ENCODE results near the gene GALNS. TPM values are rescaled to one million over a fixed set of nuclear protein-coding genes. Genes with fewer than 3 reads are reported as not detected.

GALNS gene
- polyA plus RNA-seq, 4 donors, result 21.3 to 23.4 (median 22.7) TPM

DNA sequence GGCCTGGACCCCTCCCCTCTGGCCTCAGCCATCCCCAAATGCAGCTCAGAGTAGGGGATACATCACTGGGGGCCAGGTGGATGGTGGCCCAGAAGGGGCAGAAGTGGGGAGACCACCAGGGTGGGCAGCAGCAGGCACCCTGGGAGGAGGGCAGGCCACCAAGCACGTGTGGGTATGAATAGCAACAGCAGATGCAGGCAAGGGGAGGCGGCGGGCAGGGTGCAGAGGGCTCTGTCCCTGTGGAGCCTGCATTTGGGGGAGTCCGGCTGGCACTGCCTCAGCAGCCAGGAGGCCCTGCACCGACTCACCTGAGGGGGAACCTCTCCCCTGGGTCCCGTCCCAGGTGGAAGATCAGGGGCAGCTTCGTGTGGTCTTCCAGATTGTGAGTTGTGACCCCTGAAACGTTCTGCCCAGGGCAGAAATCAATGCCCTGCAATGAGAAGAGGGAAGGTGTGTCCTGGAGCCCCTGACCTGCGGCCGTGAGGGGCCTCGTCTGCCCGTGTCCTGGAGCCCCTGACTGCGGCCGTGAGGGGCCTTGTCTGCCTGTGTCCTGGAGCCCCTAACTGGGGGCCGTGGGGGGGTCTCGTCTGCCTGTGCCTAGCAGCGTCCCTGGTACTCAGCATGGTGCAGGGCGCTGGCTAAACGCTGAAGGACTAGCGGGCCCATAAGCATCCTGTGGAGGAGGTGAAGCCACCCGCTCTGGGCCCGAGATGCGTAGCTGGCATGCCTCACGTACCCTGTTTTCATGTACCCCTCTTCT, 34.3 kb downstream of the GALNS start:
- DNase-seq (ENCODE audit: low read depth in 4 of 4, low spot score in 3 of 4), result no peak

DNA sequence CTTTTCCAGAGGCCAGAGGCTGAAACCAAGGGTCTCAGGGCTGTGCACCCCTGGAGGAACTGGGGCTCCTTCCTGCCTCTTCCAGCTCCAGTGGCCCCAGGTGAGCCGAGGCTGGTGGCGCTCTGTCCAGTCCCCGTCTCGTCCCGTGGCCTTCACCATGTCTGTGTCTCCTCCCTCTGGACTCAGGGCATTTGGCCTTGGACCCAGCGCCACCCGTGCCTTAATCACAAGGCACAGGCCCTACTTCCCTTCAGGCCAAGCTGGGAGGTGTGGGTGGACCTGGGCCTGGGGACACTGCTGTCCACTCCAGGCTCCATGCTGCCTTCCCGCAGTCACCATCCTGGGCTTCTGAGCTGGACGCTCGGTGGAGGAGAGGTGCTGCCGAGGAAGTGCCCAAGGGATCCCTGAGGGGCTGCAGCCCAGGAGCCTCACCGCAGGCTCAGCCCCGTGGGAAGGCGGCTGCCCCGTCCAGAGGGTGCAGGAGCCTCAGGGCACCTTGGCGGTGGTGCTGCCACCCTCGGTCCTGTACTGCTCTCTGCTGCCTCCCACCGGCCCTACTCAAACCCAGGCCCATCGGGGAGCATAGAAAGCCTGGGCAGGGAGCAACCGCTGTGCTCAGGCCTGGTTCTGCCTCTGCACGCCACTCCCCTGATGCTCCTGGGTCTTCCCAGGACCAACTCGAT, 35.4 kb downstream of the GALNS start:
- no peak for DNase-seq (ENCODE audit: low read depth in 4 of 4, low spot score in 3 of 4)

DNA sequence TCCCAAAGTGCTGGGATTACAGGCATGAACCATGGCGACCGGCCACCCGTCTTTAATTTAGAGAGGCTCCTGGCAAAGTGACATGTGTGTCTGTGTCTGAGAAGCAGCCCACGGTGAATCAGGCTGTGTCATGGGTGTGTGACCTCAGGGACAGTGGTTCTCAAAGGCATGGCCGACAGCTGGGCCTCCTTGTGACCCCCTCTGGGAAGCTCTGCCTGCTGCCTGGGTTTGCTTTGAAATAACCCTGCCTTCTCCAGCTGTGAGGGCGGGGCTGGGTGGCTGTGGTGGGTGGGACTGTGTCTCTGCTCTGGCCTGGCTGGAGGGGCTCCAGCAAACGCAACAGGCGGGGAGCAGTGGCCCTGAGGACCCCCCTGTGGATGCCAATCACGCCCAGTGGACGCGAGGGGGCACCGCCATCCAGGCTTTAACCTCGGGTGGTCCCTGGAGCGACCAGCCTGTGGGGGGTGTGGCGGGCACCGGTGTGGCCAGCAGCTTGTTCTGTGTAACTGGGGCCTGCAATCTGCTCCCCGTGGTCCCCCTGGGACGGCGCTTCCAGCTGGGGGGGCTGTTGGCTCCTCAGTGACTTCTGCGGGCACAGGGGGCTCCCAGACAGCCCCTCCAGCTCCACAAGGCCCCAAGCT, 36.2 kb downstream of the GALNS start:
- no peak for DNase-seq (ENCODE audit: low read depth in 4 of 4, low spot score in 3 of 4)

DNA sequence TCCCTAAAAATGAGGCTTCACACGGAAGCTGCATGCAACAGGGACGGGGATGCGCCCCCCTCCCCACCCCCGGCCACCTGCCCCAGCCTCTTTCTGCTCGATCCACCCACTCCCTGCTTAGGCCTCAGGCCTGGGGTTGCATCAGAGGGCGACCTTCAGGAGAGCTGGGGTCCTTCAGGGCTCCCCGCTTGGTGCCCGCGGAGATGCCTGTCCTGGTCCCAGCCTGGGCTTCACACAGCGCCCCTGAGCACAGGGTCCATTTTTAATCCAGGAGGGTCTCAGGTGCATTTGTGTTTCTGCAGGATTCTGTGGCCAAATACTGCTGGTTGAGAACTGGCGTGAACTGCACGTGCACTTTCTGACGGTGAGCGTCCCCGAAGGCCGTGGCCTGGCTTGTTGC, 37.6 kb downstream of the GALNS start:
- DNase-seq (ENCODE audit: low read depth in 4 of 4, low spot score in 3 of 4), result no peak

- DNase-seq (ENCODE audit: low read depth in 4 of 4, low spot score in 3 of 4), result no peak
Observed at GRCh38 chr16:88818575-88818874, 38.2 kb downstream of the GALNS start.

GRCh38 chr16:88817785-88818574, 38.8 kb downstream of the GALNS start:
- DNase-seq (ENCODE audit: low read depth in 4 of 4, low spot score in 3 of 4), result no peak

DNA sequence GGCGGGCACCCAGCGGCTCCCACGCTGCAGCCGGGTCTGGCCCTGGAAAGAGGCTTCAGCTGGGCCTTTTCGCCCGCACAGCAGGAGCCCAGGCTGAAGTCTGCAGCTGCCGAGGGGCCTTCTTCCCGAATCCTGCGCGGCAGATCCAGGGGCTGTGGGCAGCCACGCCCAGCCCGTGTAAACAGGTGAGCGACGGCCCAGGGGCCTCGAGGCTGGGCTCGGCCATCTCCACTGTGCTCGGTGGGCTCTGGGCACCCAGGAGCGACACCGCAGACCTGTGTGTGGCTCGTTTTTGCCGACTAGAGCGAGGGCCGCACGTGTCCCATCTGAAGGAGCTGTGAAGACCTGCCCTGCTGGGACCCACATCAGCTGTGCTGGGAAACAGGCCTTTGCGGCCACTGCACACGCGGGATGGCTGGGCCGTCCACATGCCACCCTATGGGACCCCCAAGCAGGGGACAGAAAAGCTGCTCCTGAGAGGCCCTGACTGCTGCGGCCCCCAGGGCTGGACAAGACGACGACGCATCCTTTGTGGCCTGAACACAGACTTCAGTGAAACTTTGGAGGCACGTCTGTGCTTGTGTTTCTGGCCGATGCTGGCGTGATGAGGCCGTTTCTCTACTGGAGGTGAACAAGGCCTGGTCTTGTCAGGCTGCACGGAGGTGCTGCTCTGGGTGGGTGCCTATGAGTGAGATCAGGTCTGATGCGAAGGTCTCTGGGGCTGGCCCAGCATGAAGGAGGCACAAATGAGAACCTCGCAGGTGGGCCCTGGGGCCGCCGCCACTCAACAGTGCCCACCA, 39.8 kb downstream of the GALNS start:
- DNase-seq (ENCODE audit: low read depth in 4 of 4, low spot score in 3 of 4), result no peak

- no peak for DNase-seq (ENCODE audit: low read depth in 4 of 4, low spot score in 3 of 4)
Observed at GRCh38 chr16:88815901-88816589, 40.7 kb downstream of the GALNS start.

DNA sequence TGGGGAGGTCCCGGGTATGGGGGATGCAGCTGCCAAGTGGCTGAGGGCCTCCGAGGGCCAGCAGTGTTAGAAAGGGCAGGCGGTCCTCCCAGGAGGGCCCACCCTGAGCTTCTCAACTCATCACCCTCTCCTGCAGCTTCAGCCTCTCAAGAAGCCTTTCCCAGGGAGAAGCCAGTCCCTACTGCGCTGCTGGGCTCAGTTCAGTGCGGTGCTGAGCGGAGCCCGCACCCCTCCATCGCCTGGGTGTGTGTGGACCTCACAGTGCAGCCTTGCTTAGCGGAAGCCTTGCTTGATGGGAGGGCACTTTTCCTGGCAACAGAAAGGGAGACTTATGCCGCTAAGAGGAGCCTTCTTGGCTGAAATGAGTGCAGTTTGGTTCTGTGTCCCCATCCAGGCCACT, 41.5 kb downstream of the GALNS start:
- DNase-seq (ENCODE audit: low read depth in 4 of 4, low spot score in 3 of 4), result no peak

DNA sequence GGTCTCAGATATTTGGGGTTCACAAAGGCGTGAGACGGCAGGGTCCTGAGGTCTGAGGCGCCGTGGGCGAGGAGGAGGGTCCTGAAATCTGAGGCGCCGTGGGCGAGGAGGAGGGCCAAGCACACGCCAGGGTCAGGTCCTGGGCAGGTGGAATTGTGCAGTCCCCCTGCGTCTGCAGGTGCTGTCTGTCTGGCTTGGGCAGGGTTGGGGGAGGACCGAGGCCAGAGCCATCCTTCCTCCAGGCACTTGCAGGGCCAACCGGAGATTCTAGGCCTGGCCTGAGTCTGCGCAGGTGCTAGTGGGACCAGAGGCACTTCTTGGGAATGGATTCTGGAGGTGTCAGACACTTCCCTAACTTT, 42.6 kb downstream of the GALNS start:
- DNase-seq (ENCODE audit: low read depth in 4 of 4, low spot score in 3 of 4), result no peak

DNA sequence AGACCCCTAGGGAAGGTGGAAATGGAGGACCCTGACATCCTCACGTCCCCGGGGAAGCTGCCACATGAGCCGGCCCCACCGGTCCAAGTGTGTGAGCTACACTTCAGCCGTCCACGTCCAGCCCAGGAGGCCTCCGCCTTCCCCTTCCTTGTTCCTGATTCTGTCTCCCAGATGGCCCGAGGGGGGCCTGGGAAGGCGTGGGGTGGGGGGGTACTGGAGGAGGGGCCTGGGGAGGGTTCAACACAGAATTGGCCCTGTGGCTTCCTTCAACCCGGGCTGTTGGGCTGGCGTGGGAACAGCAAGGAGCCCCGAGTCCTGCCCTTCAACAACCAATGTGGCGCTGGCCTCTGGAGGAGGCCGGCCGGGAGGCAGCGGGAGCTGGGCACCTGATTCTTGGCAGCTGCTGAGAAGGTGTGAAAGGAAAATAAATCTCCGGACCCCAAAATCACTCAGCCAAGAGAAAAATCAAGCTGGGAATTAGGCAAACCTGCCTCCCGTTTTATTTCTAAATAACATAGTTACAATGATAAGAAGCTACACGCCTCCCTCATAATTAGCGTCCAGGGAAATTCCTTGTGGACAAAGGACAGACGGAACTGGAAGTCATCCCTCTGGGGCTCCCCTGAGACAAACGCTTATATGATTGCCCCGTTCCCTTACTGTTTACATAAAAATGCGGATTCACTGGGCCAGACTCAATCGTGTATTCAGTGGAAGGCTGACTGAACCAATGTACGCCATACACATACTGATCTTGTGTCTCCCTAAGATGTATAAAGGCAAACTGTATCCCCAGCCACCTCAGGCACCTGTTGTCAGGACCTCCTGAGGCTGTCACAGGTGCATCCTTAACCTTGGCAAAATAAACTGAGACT, 43.2 kb downstream of the GALNS start:
- no peak for DNase-seq (ENCODE audit: low read depth in 4 of 4, low spot score in 3 of 4)

GRCh38 chr16:88812513-88813268, 44.1 kb downstream of the GALNS start:
- no peak for DNase-seq (ENCODE audit: low read depth in 4 of 4, low spot score in 3 of 4)

DNA sequence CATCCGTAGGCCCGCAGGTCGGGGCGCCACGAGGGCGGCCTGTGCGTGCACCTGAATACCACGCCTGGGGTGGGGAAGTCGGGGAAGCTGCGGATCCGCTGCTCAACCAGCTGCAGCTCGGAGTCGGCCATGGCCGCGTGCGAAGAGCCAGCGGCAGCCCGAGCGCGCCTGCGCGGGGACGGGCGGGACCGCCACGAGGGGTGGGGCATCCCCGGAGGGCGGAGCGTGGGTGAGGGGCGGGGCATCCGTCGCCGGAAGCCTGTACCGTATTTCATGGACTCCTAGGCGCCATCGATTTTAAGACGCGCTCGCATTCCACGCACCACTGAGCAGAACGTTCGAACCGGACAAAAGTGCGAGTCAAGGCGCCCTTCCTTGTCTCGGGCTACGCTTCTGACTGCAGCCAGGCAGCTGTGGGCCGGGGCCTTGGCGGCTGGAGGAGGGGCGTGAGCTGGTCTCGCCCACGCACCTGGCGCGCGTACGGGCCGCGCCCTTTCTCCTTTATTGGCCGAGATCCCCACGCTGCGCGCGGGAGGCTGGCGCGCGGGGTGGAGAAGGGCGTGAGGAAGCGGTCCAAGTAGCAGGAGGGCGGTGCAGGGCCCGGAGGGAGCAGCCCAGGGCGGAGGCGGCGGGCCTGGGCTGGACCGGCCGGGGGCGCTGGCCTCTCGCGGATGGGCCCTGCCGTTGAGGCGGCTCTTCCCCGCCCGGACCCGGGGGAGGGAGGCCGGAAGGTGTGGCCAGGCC, 44.8 kb downstream of the GALNS start, which contains the start of gene APRT:
Gene APRT (minus strand): TSS at position 160 of the 744 bp plus-strand sequence. CDS start 29 bp downstream, at position 131.
- DNase-seq (ENCODE audit: low read depth in 4 of 4, low spot score in 3 of 4), result peak; percentile 80 to 91 (median 82)

DNA sequence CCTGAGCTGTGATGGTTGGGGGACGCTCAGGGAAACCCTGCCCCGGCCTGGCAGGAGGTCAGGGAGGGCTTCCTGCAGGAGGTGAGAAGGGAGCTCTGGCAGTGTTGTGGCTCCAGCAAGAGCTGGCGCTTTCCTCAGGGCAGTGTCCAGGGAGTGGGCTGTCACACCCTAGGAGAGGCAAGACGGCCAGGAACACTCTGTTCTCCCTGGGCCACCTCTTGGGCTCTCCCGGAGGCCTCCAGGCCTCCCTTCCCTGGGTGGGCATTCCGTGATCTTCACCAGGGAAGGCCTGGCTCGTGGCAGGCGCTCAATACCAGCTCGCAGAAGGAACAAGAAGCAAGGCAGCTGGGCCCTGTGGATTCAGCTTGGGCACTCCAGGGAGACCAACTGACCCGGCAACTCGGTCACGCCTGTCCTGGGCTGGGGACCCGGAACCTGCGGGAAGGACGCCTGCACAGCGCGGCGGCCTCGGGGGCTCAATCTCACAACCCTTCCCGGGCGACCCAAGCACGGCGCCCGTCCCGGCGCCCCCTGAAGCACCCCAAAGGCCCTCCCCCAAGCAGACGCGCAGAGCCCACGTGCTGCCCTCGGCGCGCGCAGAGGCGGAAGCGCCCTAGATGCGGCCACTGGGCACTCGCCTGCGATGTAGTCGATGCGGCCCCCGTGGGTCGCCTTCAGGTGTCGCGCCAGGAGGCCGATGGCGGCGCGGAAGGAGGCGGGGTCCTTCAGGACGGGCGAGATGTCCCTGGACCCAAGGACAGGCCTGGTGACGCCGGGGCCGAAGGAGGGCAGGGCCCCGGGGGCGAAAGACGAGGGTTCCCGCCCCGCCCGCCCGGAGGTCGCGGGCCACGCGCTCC, 45.6 kb downstream of the GALNS start:
- DNase-seq (ENCODE audit: low read depth in 4 of 4, low spot score in 3 of 4), result peak; percentile 63 to 72 (median 69)

DNA sequence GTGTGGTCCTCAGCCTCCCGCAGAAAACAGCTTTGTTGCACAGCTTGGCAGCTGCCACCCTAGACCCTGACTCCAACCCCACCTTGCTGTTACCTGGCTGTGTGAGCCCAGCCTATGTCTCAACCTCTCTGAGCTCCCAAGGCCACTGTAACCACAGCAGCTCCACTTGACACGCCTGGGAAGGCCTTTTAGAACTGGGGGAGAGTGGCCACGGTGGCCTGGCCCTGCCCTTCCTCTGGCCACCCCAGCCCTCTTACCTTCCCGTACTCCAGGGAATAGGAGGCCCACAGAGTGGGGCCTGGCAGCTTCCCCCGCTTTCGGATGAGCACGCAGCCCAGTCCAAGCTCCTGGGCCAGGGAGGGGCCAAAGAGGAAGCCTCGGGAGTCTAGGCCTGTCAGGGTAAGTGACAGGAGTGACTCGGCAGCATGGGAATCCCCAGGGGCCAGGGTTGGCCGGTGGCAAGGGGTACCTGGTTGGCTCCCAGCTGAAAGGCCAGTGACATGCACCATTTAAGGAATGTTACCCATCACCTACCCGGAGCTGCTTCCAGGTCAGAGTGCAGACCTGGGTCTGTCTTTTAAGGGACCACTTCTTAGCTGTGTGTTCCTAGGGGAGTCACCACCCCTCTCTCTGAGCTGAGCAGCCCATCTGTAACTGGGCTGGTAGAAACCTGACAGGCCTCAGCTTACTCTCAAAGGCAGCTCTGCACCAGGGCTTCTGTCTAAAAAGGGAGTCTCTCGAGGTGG, 46.4 kb downstream of the GALNS start:
- DNase-seq (ENCODE audit: low read depth in 4 of 4, low spot score in 3 of 4), result no peak
